BJ (cell line): Measurements from ENCODE around the gene KLK10. TPM values are rescaled to one million over a fixed set of nuclear protein-coding genes. Genes with fewer than 3 reads are reported as not detected.

Experiments used
- CTCF ChIA-PET: fragments of 350-600 bp; formaldehyde crosslinking; extraction: SDS; loops from one replicate; lab custom pipeline; 2021; ENCODE audit warnings: antibody characterized with exemption, inconsistent platforms; lab: Yijun Ruan, JAX
- POLR2A ChIA-PET: fragments of 300-600 bp; sonication (Branson Sonifier 250); formaldehyde crosslinking; extraction: SDS; loops from one replicate; lab custom pipeline; 2021; ENCODE audit warnings: antibody characterized with exemption; lab: Charles Lee
- DNase-seq: peaks from one replicate; pipeline ENCODE4 v3.0.0-alpha.2; 2011; ENCODE audit warnings: low read depth
- H3K27me3 ChIP-seq: 2 replicates; pipeline ENCODE4 v1.6.0; 2011; ENCODE audit warnings: low read length; ENCODE audit not compliant: control insufficient read depth, insufficient read depth
- H3K36me3 ChIP-seq: 2 replicates; pipeline ENCODE4 v1.5.1; 2011; ENCODE audit warnings: low read length; ENCODE audit not compliant: control insufficient read depth, insufficient read depth
- H3K4me3 ChIP-seq: 2 replicates; pipeline ENCODE4 v1.5.1; 2011; ENCODE audit warnings: low read depth, mild to moderate bottlenecking, control low read depth, low read length
- polyA plus RNA-seq: library from polyadenylated mRNA; depleted of rRNA; stranded (reverse); fragments of >200 nt; gene quantifications from 2 replicates; pipeline ENCODE4 v1.2.3, GENCODE V29; 2011
- TF ChIP-seq, protein P1 (sequence below): IDR thresholded peaks from 2 replicates; pipeline ENCODE4 v1.5.1; 2011; ENCODE audit warnings: low read depth, mild to moderate bottlenecking, control low read depth, inconsistent platforms, low read length, moderate library complexity; ENCODE audit not compliant: insufficient read depth

The KLK10 gene
- polyA plus RNA-seq, 1 experiment: not detected

DNA sequence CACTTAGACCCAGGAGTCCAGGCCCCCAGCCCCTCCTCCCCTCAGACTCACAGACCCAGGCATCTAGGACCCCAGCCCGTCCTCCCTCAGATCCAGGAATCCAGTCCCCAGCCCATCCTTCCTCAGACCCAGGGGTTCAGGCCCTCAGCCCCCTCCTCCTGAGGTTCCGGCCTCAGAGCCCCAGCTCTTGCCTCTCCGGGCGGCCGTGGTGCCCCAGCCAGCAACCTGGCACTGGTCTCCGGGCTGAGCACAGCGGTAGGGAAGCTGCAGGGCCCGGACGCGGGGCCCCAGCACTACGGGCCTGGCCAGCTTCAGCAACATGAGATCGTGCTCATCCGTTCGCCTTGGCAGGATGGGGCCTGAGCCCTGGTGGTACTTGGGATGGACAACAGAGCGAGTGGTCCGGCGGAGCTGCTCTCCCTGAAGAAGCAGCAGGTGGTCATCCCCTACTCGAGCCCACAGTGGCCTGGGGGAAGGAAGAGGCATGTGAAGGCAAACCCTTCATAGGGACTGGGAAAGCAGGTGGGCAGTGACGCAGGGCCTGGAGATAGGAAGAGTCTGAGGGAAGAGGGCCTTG, 3.7 kb downstream of the KLK10 start:
- H3K36me3 ChIP-seq: no peaks in the 10 kb centered on the region
- CTCF ChIA-PET: no interaction called here
- H3K27me3 ChIP-seq: peaks cover 14% of the 10 kb centered on the region
- POLR2A ChIA-PET: no interaction called here
- no peak for DNase-seq
- no peak overlapping the region for H3K4me3 ChIP-seq
- TF ChIP-seq, protein P1, sequence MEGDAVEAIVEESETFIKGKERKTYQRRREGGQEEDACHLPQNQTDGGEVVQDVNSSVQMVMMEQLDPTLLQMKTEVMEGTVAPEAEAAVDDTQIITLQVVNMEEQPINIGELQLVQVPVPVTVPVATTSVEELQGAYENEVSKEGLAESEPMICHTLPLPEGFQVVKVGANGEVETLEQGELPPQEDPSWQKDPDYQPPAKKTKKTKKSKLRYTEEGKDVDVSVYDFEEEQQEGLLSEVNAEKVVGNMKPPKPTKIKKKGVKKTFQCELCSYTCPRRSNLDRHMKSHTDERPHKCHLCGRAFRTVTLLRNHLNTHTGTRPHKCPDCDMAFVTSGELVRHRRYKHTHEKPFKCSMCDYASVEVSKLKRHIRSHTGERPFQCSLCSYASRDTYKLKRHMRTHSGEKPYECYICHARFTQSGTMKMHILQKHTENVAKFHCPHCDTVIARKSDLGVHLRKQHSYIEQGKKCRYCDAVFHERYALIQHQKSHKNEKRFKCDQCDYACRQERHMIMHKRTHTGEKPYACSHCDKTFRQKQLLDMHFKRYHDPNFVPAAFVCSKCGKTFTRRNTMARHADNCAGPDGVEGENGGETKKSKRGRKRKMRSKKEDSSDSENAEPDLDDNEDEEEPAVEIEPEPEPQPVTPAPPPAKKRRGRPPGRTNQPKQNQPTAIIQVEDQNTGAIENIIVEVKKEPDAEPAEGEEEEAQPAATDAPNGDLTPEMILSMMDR: no peak

DNA sequence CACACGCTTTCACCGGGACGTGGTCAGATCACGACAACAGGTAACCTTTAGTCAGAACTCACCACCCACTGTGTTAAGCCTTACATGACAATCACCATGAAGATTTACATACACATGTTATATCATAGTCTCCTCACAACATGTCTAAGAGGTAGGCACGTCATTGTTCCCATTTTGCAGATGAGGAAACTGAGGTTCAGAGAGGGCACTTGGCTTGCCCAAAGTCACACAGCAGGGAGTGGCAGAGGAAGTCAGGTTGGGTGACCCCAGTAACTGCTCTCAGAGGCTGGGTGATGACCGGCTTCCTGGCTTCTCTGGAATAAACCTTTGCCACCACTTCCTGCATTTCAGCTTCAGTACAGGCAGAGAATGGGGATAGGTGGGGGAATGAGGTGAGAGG, 5.3 kb downstream of the KLK10 start:
- Histone ChIP-seq H3K27me3 (peaks cover 6% of the 10 kb centered on the region; the same call in 1 of the 2 replicates), H3K4me3 (no peak overlapping the region), H3K36me3 (no peaks in the 10 kb centered on the region)
- ChIA-PET POLR2A (no interaction called here), CTCF (no interaction called here)
- TF ChIP-seq, protein P1: no peak
- DNase-seq: no peak

DNA sequence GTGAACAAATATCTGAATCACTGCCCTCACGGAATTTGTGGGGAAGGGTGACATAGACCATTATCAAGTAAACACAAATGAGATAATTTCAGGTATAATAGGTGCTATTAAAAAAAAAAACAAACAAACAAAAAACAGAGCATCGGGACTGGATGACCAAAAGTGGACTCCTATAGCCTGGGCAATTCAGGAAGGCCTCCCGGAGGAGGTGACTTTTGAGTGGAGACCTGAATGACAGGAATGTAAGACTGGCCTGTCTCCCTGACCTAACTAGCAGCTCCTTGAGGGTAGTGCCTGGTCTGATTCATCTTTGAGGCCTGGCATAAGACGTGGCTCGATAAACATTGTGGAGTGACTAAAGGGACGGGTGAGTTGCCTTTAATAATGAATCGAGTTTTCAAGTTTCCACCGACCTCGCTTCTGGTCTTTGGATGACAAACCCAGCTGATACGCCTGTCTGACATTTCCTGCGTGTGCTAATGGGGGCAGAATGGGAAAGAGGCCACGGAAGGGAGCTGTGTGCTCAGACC, 6.8 kb downstream of the KLK10 start:
- no peaks in the 10 kb centered on the region for H3K36me3 ChIP-seq
- no peak overlapping the region for H3K4me3 ChIP-seq
- ChIA-PET POLR2A (no interaction called here), CTCF (interaction anchor here (1.1 kb wide), 1 partner anchor 32 kb away, joined by 4 read pairs; no protein-coding TSS in a partner anchor)
- TF ChIP-seq, protein P1: no peak
- no peak for DNase-seq
- peaks cover 3% of the 10 kb centered on the region; the same call in 1 of the 2 replicates for H3K27me3 ChIP-seq

DNA sequence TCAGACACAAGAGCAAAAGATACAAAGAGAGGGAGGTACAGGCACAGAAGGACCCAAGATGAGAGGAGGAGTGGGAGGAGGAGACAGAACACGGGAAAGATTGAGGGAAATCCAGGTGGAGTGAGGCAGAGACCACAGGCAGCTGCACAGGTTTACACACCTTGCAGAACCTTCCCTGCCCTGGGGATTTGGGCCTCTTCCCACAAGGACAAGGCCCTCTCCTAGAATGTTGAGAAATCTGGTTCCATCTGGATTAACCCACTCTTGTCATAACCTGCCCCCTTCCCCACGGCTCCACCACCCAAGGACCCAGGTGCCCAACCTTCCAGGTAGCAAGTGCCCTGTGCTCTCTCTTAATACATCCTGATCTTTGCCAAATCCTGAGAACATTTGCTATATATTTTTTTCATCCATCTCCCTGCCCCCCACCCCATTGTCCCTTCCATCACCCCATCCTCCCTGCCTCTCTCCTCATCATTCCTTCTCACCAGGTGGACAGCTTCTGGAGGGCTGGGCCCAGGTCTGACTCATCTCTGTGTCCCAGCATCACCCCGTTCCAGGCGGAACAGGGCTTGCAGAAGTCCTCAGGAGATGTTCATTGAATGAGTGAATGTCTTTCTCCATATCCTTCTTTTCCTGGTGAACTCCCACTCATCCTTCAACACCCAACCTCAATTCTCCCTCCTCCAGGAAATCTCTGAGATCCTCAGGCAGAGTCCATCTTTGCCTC, 9.3 kb downstream of the KLK10 start:
- no peaks in the 10 kb centered on the region for H3K27me3 ChIP-seq
- CTCF ChIA-PET: no interaction called here
- H3K4me3 ChIP-seq: no peak overlapping the region
- TF ChIP-seq, protein P1: no peak
- no peaks in the 10 kb centered on the region for H3K36me3 ChIP-seq
- POLR2A ChIA-PET: no interaction called here
- DNase-seq: no peak

DNA sequence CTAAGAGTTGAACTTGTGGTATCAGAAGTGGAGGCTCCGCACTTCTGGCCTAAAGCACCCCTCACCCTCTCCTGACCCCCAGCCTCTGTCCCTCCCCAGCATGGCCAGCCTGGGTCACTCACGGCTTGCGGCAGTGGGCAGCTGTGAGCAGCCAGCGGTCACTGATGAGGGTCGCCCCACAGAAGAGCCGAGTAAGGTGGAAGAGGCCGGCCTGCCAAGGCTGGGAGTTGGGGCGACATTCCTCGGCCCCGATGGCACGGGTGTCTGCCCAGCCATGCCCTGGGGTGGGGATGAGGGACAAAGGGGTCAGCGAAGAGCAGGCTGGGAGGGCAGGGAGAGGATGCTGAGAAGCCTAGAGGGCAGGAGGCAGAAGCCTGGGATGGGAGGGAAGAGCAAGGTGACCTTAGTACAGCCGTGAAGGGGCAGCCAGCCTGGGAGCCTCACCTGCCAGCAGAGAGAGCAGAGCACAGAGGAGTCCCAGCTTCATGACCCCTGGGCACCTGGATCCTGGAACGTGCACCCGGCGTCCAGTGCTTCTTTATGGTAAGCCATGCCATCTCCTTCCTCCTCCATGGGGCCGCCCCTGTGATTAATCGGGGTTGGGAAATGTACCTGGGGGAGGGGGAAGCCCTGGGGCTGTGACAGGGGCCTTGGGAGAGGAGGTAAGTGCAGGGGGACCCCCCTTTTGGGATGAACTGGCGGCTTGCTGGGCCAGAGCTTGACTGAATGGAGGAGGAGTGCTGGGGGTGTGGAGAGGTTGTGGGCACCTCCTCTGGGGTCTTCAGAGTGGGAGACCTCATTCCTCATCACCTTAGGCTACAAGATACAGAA, 10.2 kb downstream of the KLK10 start:
- Histone ChIP-seq H3K36me3 (no peaks in the 10 kb centered on the region), H3K4me3 (no peak overlapping the region), H3K27me3 (no peaks in the 10 kb centered on the region)
- TF ChIP-seq, protein P1: no peak
- POLR2A ChIA-PET: no interaction called here
- DNase-seq: no peak
- CTCF ChIA-PET: no interaction called here
